ENCODE results near the gene FNDC1. TPM values are rescaled to one million over a fixed set of nuclear protein-coding genes. Genes with fewer than 3 reads are reported as not detected.

Gene FNDC1
- total and polyA plus RNA-seq, 4 donors, result 0.38 to 2.5 (median 1.1) TPM

DNA sequence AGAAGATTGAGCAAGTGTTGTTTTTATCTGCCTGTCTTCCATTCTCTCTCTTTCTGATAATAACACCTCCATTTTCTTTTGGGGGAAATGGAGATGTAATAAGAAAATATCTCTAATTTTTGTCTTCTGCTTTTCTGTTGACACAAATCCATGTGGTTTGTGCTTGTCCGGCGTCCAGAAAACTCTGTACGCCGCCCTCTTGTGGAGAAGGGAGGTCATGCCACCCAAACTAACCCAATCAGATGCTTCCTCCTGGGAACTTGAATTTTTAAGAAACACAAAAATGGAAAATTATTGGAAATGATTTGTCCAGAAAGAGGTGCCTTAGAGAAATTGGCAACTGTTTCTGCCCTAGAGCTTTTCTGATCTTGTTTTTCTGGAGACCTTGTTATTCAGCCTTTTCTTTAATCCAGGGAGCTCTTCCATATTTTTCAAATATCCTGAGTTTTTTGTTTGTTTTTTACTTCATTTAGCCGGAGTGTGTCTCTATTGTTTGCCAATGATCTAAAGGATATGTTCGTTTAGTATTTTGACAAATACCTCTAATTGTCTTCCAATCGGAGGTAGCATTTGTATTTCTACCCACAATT is 17.8 kb upstream of the FNDC1 start:
- H3K27me3 ChIP-seq (ENCODE audit: control insufficient read depth in 1 of 2, insufficient read depth in 2 of 2, low read length in 1 of 2), result no peaks in the 10 kb centered on the region
- ATAC-seq (ENCODE audit: low FRiP score) (peak; percentile 74), DNase-seq (peak in 1 of 2 donors; percentile 71)
- H3K9me3 ChIP-seq (ENCODE audit: control insufficient read depth, low read length), result no peaks in the 10 kb centered on the region
- no peaks in the 10 kb centered on the region for H3K4me1 ChIP-seq (ENCODE audit: control insufficient read depth in 1 of 2, insufficient read depth in 2 of 2, low read length in 2 of 2)
- no peak overlapping the region for H3K27ac ChIP-seq (ENCODE audit: low read depth in 1 of 2, low read length in 2 of 2)
- WGBS, 2 donors, result 18 to 24% methylated on average over 7 of the region's 7 CpGs
- no peak overlapping the region for H3K4me3 ChIP-seq (ENCODE audit: low read length in 2 of 2)
- intact Hi-C loops (cut with DNase I), result no loop called here
- H3K36me3 ChIP-seq (ENCODE audit: control insufficient read depth in 1 of 2, insufficient read depth in 2 of 2, low read length in 1 of 2), result no peaks in the 10 kb centered on the region

GRCh38 chr6:159152041-159152440 is 17.2 kb upstream of the FNDC1 start:
- H3K4me3 ChIP-seq (ENCODE audit: low read length in 2 of 2), result no peak overlapping the region
- H3K9me3 ChIP-seq (ENCODE audit: control insufficient read depth, low read length), result peaks cover 2% of the 10 kb centered on the region
- H3K27ac ChIP-seq (ENCODE audit: low read depth in 1 of 2, low read length in 2 of 2), result no peak overlapping the region
- DNase-seq (no peak), ATAC-seq (ENCODE audit: low FRiP score) (no peak)
- H3K4me1 ChIP-seq (ENCODE audit: control insufficient read depth in 1 of 2, insufficient read depth in 2 of 2, low read length in 2 of 2), result no peaks in the 10 kb centered on the region
- no peaks in the 10 kb centered on the region for H3K36me3 ChIP-seq (ENCODE audit: control insufficient read depth in 1 of 2, insufficient read depth in 2 of 2, low read length in 1 of 2)
- no peaks in the 10 kb centered on the region for H3K27me3 ChIP-seq (ENCODE audit: control insufficient read depth in 1 of 2, insufficient read depth in 2 of 2, low read length in 1 of 2)
- WGBS, 2 donors, result 40 to 47% methylated on average over 1 of the region's 1 CpG
- intact Hi-C loops (cut with DNase I), result no loop called here

DNA sequence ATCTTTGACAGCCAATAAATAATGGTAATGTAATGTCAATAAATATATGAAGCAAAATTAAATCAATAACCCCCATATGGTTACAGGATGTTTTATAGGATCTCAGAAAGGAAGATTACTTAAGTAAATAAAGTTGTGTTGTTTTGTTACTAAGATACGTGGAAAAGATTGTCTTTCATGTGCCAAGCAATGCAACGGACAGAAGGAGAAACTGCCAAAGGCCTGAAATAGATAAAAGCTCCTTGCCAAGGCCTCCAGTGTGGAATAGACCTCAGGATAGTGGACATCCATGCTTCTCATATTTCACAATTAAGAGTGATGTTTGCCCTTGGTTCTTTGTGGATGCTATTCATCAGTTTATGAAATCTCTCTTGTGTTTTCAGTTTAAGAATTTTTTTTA is 16.4 kb upstream of the FNDC1 start:
- no peak for DNase-seq
- H3K4me1 ChIP-seq (ENCODE audit: control insufficient read depth in 1 of 2, insufficient read depth in 2 of 2, low read length in 2 of 2), result no peaks in the 10 kb centered on the region
- WGBS, 2 donors, result 27 to 38% methylated on average over 2 of the region's 2 CpGs
- H3K36me3 ChIP-seq (ENCODE audit: control insufficient read depth in 1 of 2, insufficient read depth in 2 of 2, low read length in 1 of 2), result no peaks in the 10 kb centered on the region
- intact Hi-C loops (cut with DNase I), result no loop called here
- H3K9me3 ChIP-seq (ENCODE audit: control insufficient read depth, low read length), result peaks cover 2% of the 10 kb centered on the region
- H3K4me3 ChIP-seq (ENCODE audit: low read length in 2 of 2), result no peak overlapping the region
- H3K27ac ChIP-seq (ENCODE audit: low read depth in 1 of 2, low read length in 2 of 2), result no peak overlapping the region
- H3K27me3 ChIP-seq (ENCODE audit: control insufficient read depth in 1 of 2, insufficient read depth in 2 of 2, low read length in 1 of 2), result no peaks in the 10 kb centered on the region
- no peak for ATAC-seq (ENCODE audit: low FRiP score)

GRCh38 chr6:159155679-159156078 is 13.5 kb upstream of the FNDC1 start:
- H3K9me3 ChIP-seq (ENCODE audit: control insufficient read depth, low read length), result peaks cover 2% of the 10 kb centered on the region
- H3K27me3 ChIP-seq (ENCODE audit: control insufficient read depth in 1 of 2, insufficient read depth in 2 of 2, low read length in 1 of 2), result no peaks in the 10 kb centered on the region
- H3K4me1 ChIP-seq (ENCODE audit: control insufficient read depth in 1 of 2, insufficient read depth in 2 of 2, low read length in 2 of 2), result no peaks in the 10 kb centered on the region
- no peak overlapping the region for H3K27ac ChIP-seq (ENCODE audit: low read depth in 1 of 2, low read length in 2 of 2)
- ATAC-seq (ENCODE audit: low FRiP score) (no peak), DNase-seq (no peak)
- 57 to 77% methylated on average over 2 of the region's 2 CpGs for WGBS, 2 donors
- intact Hi-C loops (cut with DNase I), result no loop called here
- no peaks in the 10 kb centered on the region for H3K36me3 ChIP-seq (ENCODE audit: control insufficient read depth in 1 of 2, insufficient read depth in 2 of 2, low read length in 1 of 2)
- no peak overlapping the region for H3K4me3 ChIP-seq (ENCODE audit: low read length in 2 of 2)

- DNase-seq (no peak), ATAC-seq (ENCODE audit: low FRiP score) (no peak)
- 59 to 62% methylated on average over 1 of the region's 1 CpG for WGBS, 2 donors
- no peaks in the 10 kb centered on the region for H3K27me3 ChIP-seq (ENCODE audit: control insufficient read depth in 1 of 2, insufficient read depth in 2 of 2, low read length in 1 of 2)
- intact Hi-C loops (cut with DNase I), result no loop called here
- H3K9me3 ChIP-seq (ENCODE audit: control insufficient read depth, low read length), result peaks cover 2% of the 10 kb centered on the region
- no peaks in the 10 kb centered on the region for H3K4me1 ChIP-seq (ENCODE audit: control insufficient read depth in 1 of 2, insufficient read depth in 2 of 2, low read length in 2 of 2)
- no peak overlapping the region for H3K27ac ChIP-seq (ENCODE audit: low read depth in 1 of 2, low read length in 2 of 2)
- no peak overlapping the region for H3K4me3 ChIP-seq (ENCODE audit: low read length in 2 of 2)
- no peaks in the 10 kb centered on the region for H3K36me3 ChIP-seq (ENCODE audit: control insufficient read depth in 1 of 2, insufficient read depth in 2 of 2, low read length in 1 of 2)
These were observed 13.1 kb upstream of the FNDC1 start for GRCh38 chr6:159156089-159156488.

GRCh38 chr6:159157431-159157830 is 11.8 kb upstream of the FNDC1 start:
- H3K27me3 ChIP-seq (ENCODE audit: control insufficient read depth in 1 of 2, insufficient read depth in 2 of 2, low read length in 1 of 2), result no peaks in the 10 kb centered on the region
- 83 to 84% methylated on average over 2 of the region's 2 CpGs for WGBS, 2 donors
- H3K9me3 ChIP-seq (ENCODE audit: control insufficient read depth, low read length), result peaks cover 3% of the 10 kb centered on the region
- intact Hi-C loops (cut with DNase I), result no loop called here
- ATAC-seq (ENCODE audit: low FRiP score) (no peak), DNase-seq (no peak)
- no peak overlapping the region for H3K27ac ChIP-seq (ENCODE audit: low read depth in 1 of 2, low read length in 2 of 2)
- H3K36me3 ChIP-seq (ENCODE audit: control insufficient read depth in 1 of 2, insufficient read depth in 2 of 2, low read length in 1 of 2), result no peaks in the 10 kb centered on the region
- H3K4me3 ChIP-seq (ENCODE audit: low read length in 2 of 2), result no peak overlapping the region
- no peaks in the 10 kb centered on the region for H3K4me1 ChIP-seq (ENCODE audit: control insufficient read depth in 1 of 2, insufficient read depth in 2 of 2, low read length in 2 of 2)

DNA sequence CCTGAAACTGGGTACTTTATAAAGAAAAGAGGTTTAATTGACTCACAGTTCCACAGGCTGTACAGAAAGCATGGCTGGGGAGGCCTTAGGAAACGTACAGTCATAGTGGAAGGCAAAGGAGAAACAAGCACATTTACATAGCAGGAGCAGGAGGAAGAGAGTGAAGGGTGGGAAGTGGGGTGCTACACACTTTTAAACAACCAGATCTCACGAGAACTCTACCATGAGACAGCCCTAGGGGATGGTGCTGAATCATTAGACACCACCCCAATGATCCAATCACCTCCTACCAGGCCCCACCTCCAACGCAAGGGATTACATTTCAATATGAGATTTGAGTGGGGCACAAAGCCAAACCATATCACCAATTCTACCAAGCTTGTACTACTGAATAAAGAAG is 7.4 kb upstream of the FNDC1 start:
- WGBS, 2 donors, result 92 to 97% methylated on average over 3 of the region's 3 CpGs
- no peak overlapping the region for H3K27ac ChIP-seq (ENCODE audit: low read depth in 1 of 2, low read length in 2 of 2)
- ATAC-seq (ENCODE audit: low FRiP score) (no peak), DNase-seq (no peak)
- H3K4me1 ChIP-seq (ENCODE audit: control insufficient read depth in 1 of 2, insufficient read depth in 2 of 2, low read length in 2 of 2), result no peaks in the 10 kb centered on the region
- peaks cover 2% of the 10 kb centered on the region for H3K9me3 ChIP-seq (ENCODE audit: control insufficient read depth, low read length)
- H3K27me3 ChIP-seq (ENCODE audit: control insufficient read depth in 1 of 2, insufficient read depth in 2 of 2, low read length in 1 of 2), result no peaks in the 10 kb centered on the region
- intact Hi-C loops (cut with DNase I), result no loop called here
- H3K4me3 ChIP-seq (ENCODE audit: low read length in 2 of 2), result no peak overlapping the region
- no peaks in the 10 kb centered on the region for H3K36me3 ChIP-seq (ENCODE audit: control insufficient read depth in 1 of 2, insufficient read depth in 2 of 2, low read length in 1 of 2)

DNA sequence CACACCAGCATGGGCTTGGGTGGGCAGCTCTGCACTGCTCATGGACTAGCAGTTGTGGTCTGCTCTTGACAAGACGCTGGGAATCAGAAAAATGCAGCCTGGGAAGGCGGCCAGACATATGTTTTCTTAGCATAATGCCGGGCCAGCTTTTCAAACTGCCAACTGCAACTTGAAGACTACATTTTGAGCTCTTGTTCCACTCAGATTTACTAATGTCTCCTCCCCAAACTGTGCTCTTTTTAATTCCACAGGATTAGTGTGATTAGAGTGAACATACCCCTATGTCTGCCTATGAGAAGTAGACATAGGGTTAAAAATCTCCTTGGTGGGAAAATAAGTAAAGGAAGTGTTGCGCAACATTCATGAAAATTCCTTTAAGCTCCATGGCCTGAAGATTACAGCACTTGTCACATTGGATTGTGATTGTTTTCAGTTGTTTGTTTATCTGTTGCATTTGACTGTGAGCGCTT is 5.3 kb upstream of the FNDC1 start:
- WGBS, 2 donors, result 23 to 25% methylated on average over 5 of the region's 5 CpGs
- Histone ChIP-seq H3K27me3 (ENCODE audit: control insufficient read depth in 1 of 2, insufficient read depth in 2 of 2, low read length in 1 of 2) (no peaks in the 10 kb centered on the region), H3K27ac (ENCODE audit: low read depth in 1 of 2, low read length in 2 of 2) (no peak overlapping the region), H3K36me3 (ENCODE audit: control insufficient read depth in 1 of 2, insufficient read depth in 2 of 2, low read length in 1 of 2) (no peaks in the 10 kb centered on the region), H3K9me3 (ENCODE audit: control insufficient read depth, low read length) (peaks cover 2% of the 10 kb centered on the region), H3K4me1 (ENCODE audit: control insufficient read depth in 1 of 2, insufficient read depth in 2 of 2, low read length in 2 of 2) (no peaks in the 10 kb centered on the region), H3K4me3 (ENCODE audit: low read length in 2 of 2) (no peak overlapping the region)
- ATAC-seq (ENCODE audit: low FRiP score), result no peak
- intact Hi-C loops (cut with DNase I), result no loop called here
- DNase-seq, result no peak

DNA sequence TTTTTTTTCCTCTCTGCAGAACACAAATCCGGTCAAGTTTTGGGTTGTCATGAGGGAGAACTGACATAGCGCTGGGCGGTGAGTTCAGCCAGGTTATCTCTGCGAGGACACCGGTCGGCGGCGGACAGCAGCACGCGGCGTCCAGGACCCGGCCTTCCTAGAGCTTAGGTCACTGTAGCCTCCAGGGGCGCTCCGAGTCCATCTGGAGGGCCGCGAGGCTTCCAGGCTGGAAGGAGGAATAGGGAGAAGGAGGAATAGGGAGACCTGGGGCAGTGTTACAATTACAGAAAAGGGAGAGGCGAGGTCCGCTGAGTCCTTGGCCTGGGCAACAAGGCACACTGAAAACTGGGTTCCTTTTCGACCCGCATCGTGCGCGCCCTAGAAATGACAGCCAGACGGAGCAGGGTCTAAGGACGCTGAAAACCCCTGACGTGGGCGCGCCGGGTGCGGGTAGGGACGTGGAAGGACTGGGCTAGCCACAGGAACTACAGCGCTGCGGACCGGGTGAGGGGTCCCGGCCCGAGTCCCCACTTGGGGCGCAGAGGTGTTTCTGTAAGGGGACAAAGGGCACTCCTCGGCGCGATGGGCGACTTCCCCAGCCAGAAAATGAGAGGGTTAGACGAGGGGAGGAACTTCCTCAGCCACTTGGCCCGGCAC is 536 bp upstream of the FNDC1 start:
- no peaks in the 10 kb centered on the region for H3K4me1 ChIP-seq (ENCODE audit: control insufficient read depth in 1 of 2, insufficient read depth in 2 of 2, low read length in 2 of 2)
- peak overlapping the region; percentile 30 to 40 for H3K4me3 ChIP-seq (ENCODE audit: low read length in 2 of 2)
- H3K9me3 ChIP-seq (ENCODE audit: control insufficient read depth, low read length), result no peaks in the 10 kb centered on the region
- ATAC-seq (ENCODE audit: low FRiP score), result peak; percentile 73
- no peaks in the 10 kb centered on the region for H3K27me3 ChIP-seq (ENCODE audit: control insufficient read depth in 1 of 2, insufficient read depth in 2 of 2, low read length in 1 of 2)
- H3K27ac ChIP-seq (ENCODE audit: low read depth in 1 of 2, low read length in 2 of 2), result no peak overlapping the region
- 2 to 3% methylated on average over 41 to 43 of the region's 43 CpGs for WGBS, 2 donors
- no peaks in the 10 kb centered on the region for H3K36me3 ChIP-seq (ENCODE audit: control insufficient read depth in 1 of 2, insufficient read depth in 2 of 2, low read length in 1 of 2)
- DNase-seq, result peak; percentile 69 to 86
- intact Hi-C loops (cut with DNase I), result loop anchor here in 1 of 2 donors (2.0 kb wide), 1 partner anchor 486 kb away; no protein-coding TSS in a partner anchor
